HL-60 (cell line): ENCODE results near the gene CGB1.
"Not testable (repeated sequence)": the region's sequence is repeated elsewhere in the genome, so short reads cannot be mapped to it uniquely, and the experiment has no call there.

Experiments used
- CTCF ChIP-seq: IDR thresholded peaks from one replicate; pipeline ENCODE4 v1.5.1; 2011; ENCODE audit warnings: low read length, control low read depth, inconsistent platforms; ENCODE audit not compliant: insufficient read depth
- POLR2AphosphoS5 ChIP-seq: IDR thresholded peaks from 2 replicates; pipeline ENCODE4 v1.6.1; 2012; ENCODE audit warnings: low read depth

- TF ChIP-seq POLR2AphosphoS5, CTCF: not testable (repeated sequence)
These were observed 20.4 kb upstream of the CGB1 start for GRCh38 chr19:49056902-49057596.
